BE2C (cell line): ENCODE data around the gene EEF1E1.

Experiments used
- DNase-seq: peaks from one replicate; pipeline ENCODE4 v3.0.0-alpha.2; 2020
- H3K27me3 ChIP-seq: fragments of 250-450 bp; sonication (Bioruptor Pico); 2 replicates; pipeline ENCODE4 v1.5.1; 2020; ENCODE audit warnings: mild to moderate bottlenecking
- H3K36me3 ChIP-seq: fragments of 250-450 bp; sonication (Bioruptor Pico); 2 replicates; pipeline ENCODE4 v1.5.1; 2020; ENCODE audit warnings: mild to moderate bottlenecking
- H3K4me1 ChIP-seq: fragments of 250-450 bp; sonication (Bioruptor Pico); 2 replicates; pipeline ENCODE4 v1.5.1; 2020
- H3K4me3 ChIP-seq: 2 replicates; pipeline ENCODE4 v1.5.1; 2011; ENCODE audit warnings: low read depth, low read length
- H3K9me3 ChIP-seq: fragments of 250-450 bp; sonication (Bioruptor Pico); 2 replicates; pipeline ENCODE4 v1.5.1; 2020
- TF ChIP-seq, protein P1 (sequence below): IDR thresholded peaks from 2 replicates; pipeline ENCODE4 v1.5.1; 2012; ENCODE audit warnings: mild to moderate bottlenecking, low read depth, low read length

EEF1E1 gene

DNA sequence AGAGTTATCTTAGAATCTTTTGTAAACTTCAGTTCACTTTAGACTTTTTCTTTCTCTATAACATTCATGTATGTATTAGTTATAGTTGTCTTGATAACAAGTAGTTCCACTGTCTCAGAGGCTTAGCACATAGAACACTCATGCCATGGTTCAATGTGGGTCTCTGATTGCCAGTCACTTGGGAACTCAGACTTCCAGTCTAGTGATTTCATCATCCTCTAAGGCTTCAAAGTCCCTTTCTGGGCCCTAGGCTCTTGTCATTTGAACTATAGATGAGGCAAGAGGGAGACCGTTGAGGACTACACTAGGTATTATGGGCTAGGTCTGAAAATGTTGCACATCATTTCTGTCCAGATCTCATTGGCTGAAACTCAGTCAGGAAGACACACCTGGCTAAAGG lies 8.4 kb upstream of the EEF1E1 start:
- Histone ChIP-seq H3K4me3 (no peak overlapping the region), H3K27me3 (peaks cover 6% of the 10 kb centered on the region), H3K36me3 (no peaks in the 10 kb centered on the region), H3K9me3 (no peaks in the 10 kb centered on the region), H3K4me1 (no peaks in the 10 kb centered on the region)
- no peak for DNase-seq
- TF ChIP-seq, protein P1, sequence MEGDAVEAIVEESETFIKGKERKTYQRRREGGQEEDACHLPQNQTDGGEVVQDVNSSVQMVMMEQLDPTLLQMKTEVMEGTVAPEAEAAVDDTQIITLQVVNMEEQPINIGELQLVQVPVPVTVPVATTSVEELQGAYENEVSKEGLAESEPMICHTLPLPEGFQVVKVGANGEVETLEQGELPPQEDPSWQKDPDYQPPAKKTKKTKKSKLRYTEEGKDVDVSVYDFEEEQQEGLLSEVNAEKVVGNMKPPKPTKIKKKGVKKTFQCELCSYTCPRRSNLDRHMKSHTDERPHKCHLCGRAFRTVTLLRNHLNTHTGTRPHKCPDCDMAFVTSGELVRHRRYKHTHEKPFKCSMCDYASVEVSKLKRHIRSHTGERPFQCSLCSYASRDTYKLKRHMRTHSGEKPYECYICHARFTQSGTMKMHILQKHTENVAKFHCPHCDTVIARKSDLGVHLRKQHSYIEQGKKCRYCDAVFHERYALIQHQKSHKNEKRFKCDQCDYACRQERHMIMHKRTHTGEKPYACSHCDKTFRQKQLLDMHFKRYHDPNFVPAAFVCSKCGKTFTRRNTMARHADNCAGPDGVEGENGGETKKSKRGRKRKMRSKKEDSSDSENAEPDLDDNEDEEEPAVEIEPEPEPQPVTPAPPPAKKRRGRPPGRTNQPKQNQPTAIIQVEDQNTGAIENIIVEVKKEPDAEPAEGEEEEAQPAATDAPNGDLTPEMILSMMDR = no peak

DNA sequence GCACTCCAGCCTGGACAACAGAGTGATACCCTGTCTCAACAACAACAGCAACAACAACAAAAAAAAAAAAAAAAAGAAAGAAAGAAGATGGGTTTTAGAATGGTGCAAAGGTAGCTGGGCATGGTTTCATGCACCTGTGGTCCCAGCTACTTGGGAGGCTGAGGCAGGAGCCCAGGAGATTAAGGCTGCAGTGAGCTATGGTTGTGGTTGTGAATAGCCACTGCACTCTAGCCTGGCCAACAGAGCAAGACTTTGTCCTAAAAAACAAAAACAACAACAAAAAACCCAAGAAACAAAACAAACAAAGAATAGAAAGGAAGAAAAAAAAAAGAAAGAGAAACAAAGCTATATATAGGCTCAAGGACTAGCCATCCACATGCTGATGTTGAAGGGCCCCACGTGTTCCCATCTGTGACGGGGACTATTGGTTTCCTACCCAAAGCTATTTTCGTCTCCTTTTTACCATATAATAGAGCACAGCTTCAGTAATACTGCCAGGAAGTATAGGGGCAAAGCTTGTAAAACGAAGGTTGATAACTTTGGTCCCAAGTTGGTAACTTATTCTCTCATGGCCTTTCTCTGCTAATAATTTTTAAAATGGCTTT lies 7.9 kb upstream of the EEF1E1 start:
- H3K9me3 ChIP-seq = no peaks in the 10 kb centered on the region
- DNase-seq = no peak
- H3K27me3 ChIP-seq = peaks cover 6% of the 10 kb centered on the region
- H3K36me3 ChIP-seq = no peaks in the 10 kb centered on the region
- no peaks in the 10 kb centered on the region for H3K4me1 ChIP-seq
- TF ChIP-seq, protein P1 = no peak
- no peak overlapping the region for H3K4me3 ChIP-seq

DNA sequence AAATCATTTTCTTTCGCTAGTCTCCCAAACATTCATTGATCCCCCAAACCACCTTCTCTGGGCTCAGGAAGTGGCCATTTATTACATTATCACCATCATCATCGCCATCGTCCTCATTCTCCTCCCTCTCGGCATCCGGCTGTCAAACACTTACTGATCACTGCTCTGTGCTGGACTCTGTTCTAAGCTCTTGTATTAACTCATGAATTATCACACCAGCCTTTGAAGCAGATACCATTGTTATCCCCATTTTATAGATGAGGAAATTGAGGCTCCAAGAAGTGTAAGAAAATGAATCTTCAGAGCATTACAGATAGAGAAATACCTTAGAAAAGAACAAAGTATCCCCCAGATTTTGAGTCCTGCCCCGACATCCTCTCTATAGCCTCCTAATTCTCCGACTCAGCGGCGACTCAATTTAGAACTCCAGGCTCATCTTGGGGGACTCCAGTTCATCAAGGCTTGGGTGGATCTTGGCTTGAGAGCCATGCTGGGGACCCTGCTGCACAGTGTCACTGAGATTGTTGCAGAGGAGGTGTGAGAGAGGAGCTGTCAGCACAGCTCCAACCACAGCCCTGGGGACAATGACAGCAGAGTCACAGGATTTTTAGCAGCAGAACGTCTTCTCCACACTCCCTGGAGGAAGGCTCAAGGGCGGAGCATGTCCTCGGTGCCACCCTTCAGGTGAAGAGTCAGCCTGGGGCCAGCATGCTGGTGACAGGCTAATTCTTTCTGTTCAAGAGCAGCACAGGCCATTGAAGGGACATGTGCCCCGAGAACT lies 6.6 kb upstream of the EEF1E1 start:
- Histone ChIP-seq H3K4me1 (no peaks in the 10 kb centered on the region), H3K27me3 (peaks cover 3% of the 10 kb centered on the region), H3K36me3 (no peaks in the 10 kb centered on the region), H3K9me3 (no peaks in the 10 kb centered on the region), H3K4me3 (no peak overlapping the region)
- TF ChIP-seq, protein P1 = no peak
- DNase-seq = no peak

DNA sequence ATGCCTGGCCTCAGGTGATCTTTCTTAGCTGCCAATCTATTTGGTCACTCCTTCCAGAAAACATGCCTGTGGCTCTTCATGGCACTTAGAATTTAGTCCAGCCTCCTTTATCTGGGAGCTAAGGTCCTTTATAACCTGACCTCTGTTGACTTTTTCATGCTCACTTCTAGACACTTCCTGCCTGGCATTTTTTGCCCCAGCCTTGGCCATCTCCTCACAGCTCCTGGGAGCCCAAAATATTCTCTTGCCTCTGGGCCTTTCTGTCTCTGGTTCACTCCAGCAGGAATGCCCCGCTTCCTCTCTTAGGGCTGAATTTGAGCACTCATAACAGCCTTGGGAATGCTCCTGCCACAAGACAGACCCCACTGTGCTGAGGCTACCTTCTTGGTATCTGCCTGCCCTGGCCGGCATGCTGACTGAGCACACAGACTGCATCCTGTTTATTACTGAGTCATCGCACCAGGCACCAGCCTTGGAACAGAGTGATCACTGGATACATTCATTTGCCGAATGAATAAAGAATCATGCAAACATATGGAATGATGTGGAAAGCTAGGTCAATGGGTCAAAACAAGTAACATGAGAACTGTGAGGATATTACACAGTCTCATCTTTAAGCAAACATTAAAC lies 5.8 kb upstream of the EEF1E1 start:
- TF ChIP-seq, protein P1 = no peak
- no peaks in the 10 kb centered on the region for H3K9me3 ChIP-seq
- peak; percentile 31 for DNase-seq
- H3K4me3 ChIP-seq = no peak overlapping the region
- no peaks in the 10 kb centered on the region for H3K36me3 ChIP-seq
- peaks cover 3% of the 10 kb centered on the region for H3K27me3 ChIP-seq
- no peaks in the 10 kb centered on the region for H3K4me1 ChIP-seq

DNA sequence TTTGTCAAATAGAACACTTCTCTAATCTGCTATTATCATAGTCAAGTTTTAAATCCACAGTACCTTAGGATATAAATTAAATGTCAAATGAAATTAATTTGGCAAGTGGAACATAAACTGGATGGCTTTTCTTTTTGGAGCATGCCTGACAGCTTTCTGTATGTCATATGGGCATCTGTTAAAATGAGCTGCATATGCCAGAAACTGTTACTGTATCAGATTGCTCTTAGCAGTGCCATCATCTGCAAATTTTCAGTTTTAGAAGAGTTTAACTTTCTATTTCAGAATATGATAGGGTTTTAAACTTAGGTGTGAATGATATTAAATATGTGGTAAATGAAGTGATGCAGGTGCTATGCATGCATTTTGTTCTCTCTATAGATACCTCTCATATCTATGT lies 3.4 kb upstream of the EEF1E1 start:
- no peaks in the 10 kb centered on the region for H3K9me3 ChIP-seq
- DNase-seq = no peak

More for the DNA sequence above, 3.4 kb upstream of the EEF1E1 start:
- TF ChIP-seq, protein P1 = no peak
- peaks cover under 1% of the 10 kb centered on the region; the same call in 1 of the 2 replicates for H3K36me3 ChIP-seq
- H3K4me1 ChIP-seq = no peaks in the 10 kb centered on the region
- H3K27me3 ChIP-seq = no peaks in the 10 kb centered on the region; the same call in 1 of the 2 replicates
- H3K4me3 ChIP-seq = no peak overlapping the region
